CD4-positive, alpha-beta T cell treated with Interleukin-4 for 4 hours (primary cell): Measurements from ENCODE around the gene C1orf174.
A peak's percentile ranks its signal among the peaks of the same experiment; 100 is the strongest.

Experiments used
- DNase-seq: peaks from one replicate; pipeline ENCODE4 v3.0.0-alpha.2; 2020

Gene C1orf174

GRCh38 chr1:3893190-3893589 is 6.9 kb downstream of the C1orf174 start:
- no peak for DNase-seq

GRCh38 chr1:3892748-3893147 is 7.3 kb downstream of the C1orf174 start:
- no peak for DNase-seq

- DNase-seq = no peak
These were observed 8.7 kb downstream of the C1orf174 start for GRCh38 chr1:3891329-3891865.

GRCh38 chr1:3890389-3891328 is 9.4 kb downstream of the C1orf174 start:
- DNase-seq = peak; percentile 57

DNA sequence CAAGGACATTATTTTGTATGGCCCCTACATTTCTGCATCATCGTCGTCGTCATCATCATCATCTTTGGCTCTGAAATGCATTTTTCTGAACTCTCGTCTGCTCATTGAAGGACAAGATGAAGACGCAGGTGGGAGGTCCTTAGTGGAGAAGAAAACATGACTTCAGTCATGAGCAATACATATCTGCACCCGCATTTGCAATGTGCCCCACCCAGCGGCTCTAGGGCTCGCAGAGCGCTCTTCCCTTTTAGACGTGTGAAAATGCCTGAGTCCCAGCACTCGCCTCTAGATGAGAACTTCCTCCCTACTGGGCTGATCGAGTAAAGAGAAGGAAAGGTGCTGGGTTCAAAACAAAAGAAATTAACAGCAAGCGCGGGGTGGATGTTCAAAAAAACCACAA is 10.1 kb downstream of the C1orf174 start:
- DNase-seq = peak; percentile 52

GRCh38 chr1:3888301-3888700 is 11.8 kb downstream of the C1orf174 start:
- no peak for DNase-seq

DNA sequence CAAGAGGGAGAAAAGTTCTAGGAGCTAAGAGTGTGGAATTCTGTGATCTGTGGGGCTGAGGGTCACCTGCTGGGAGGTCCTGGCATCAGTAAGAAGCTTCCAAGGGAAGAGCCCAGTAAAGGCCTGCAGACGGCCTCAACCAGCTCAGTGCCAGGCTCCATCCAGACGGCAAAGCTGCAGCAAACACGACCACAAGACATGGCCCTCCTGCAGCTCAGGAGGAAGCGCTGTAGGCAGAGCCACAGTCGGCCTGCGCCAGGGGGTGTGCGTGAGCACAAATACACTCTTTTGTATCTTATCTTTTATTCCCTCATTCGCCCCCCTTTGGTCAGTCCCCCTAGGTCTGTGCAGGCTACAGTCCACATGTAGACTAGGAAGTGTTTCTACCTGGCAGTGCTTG is 13.4 kb downstream of the C1orf174 start:
- DNase-seq = no peak

- no peak for DNase-seq
These were observed 13.9 kb downstream of the C1orf174 start for GRCh38 chr1:3886106-3886670.

DNA sequence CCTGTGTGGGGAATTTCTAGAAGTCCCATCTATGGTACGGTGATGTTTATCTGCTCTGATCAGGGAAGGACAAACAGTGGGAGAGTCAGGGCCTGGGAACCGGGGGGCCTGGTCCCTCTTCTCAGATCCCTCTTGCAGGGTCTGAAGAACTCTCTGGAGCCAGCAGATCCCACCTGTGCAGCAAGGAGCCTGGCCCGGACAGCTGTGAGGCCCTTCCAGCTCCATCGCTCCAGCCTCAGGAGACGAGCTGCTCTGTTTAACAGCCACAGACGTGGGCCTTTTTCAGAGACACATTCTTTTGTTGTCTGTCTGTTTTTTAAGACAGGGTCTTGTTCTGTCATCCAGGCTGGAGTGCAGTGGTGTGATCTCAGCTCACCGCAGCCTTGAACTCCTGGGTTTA is 14.5 kb downstream of the C1orf174 start:
- DNase-seq = no peak

DNA sequence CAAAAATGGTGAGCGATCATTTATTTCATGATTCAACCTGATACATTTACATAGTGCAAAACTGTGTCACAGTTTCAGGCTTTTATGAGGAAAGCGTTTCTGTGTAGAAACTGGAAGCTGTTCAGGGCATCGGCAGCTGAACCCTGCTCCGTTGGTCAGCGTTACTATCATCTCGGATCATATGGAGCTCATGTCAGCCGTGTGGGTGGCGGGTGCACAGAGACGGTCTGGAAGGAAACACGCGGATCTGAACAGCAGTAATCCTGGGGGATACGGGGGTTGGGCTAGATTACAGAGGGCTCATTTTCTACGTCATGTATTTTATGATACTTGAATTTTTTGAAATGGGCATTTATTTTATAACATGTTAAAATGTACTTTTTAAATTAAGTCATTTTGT is 15.1 kb downstream of the C1orf174 start:
- no peak for DNase-seq

DNA sequence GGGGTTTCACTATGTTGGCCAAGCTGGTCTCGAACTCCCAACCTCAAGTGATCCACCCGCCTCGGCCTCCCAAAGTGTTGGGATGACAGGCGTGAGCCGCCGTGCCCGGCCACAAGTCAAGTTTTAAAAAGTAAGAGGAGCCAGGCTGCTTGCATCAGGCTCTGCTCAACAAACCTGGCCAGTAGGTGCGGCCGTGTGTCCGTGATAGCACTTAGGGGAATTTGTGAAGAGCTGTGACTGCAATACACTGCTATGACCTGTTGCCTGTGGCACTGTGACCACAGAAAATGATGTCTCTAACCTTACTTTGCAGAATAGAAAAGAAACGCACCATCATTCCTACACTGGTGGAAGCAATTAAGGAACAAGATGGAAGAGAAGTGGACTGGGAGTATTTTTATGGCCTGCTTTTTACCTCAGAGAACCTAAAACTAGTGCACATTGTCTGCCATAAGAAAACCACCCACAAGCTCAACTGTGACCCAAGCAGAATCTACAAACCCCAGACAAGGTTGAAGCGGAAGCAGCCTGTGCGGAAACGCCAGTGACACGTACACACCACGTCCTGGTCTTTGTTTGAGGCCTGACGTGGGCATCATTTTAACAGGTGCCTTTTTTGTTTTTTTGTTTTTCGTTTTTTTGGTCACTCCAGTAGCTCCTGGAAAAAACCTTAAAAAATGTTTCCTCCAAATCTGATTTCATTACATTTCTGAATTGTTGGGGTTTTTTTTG is 16.7 kb downstream of the C1orf174 start:
- DNase-seq = peak; percentile 32

DNA sequence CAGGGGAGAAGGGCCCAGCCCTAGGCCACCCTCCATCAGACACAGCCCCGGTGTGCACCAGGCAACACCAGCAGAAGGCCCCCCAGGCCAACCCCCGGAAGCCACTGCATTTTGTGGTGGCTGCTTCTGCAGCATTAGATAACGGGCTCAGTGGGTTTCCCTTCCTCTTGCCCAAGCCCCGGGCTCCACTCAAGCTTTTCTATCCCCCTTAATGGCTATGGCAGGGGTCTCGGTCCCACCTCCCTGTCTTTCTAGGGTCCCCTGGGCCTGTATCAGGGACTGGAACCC is 18.9 kb downstream of the C1orf174 start:
- no peak for DNase-seq

GRCh38 chr1:3880429-3881192 is 19.5 kb downstream of the C1orf174 start:
- no peak for DNase-seq

DNA sequence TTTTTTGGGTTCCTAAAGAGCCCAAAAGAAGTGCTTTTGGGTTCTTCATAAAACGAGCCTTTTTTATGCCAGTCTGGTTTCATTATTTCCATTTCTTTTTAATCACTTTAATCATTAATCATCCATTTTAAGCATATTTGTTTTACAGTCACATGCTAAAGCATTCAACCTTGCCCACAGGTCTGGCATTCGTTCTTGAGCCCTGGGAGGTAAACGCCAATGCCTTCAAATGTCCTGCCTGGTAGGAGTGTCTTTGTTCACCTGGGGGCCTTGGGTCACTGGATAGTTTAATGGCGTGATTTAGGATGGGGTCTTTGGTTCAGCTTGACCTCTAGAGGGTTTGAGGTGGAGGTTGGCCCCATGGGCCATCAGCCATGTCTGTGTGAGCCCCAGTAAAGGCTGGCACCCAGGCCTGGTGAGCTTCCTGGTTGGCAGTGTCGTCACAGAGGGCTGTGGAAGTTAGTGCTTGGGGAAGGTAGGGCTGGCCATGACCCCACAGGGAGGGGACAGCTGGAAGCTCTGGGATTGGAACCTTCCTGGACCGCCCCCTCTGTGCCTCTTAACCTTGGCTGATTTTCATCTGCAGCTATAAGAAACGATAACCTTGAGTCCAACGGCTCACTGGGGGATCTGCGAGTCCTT is 20.2 kb downstream of the C1orf174 start:
- DNase-seq = no peak

DNA sequence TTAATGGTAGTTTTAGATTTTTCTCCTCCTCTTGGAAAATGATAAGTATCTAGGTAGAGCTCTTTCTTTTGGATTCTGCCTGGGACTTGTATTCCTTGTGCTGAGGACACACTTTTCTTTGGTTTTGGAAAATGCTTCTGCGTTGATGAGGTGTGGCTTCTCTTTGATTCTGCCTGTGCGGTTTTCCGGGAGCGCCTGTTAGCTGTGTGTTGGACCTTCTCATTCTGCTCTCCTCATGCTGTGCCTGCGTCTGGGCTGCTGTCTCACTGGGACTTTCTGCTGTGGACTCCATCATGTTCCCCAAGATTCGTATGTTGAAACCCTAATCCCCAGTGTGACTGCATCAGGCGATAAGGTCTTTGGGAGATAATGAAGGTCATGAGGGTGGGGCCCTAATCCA is 21.0 kb downstream of the C1orf174 start:
- no peak for DNase-seq

DNA sequence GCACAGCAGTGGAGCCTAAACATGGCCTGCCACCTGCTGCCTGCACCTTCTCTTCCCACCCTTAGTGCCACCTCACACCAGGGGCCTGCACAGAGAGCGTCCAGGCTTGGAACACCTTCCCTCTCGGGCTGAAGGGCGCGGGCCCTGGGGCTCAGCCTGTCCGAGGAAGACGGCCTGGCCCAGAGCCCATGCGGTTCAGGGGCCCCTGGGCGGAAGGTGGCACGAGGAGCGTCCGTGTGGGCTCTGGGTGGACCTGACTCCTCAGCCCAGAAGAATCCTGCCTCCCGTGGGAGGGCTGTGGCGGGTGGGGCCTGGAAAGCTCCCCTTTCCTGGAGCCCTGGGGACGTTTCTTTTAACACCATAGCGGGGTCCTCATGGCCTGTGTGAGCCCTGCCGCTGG is 23.4 kb downstream of the C1orf174 start:
- DNase-seq = no peak

DNA sequence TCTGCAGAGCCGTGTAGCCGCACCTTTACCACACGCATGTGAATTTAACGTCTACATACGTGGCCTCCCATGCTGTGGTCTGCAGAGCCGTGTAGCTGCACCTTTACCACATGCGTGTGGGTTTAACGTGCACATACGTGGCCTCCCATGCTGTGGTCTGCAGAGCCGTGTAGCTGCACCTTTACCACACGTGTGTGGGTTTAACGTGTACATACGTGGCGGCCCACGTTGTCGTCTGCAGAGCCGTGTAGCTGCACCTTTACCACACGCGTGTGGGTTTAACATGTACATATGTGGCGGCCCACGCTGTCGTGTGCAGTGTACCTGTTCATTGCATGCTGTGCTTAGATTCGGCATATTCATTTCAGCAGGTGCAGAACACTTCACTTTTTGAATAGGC is 25.3 kb downstream of the C1orf174 start:
- no peak for DNase-seq

- no peak for DNase-seq
These were observed 27.5 kb downstream of the C1orf174 start for GRCh38 chr1:3872546-3872945.

GRCh38 chr1:3871451-3871805 is 28.6 kb downstream of the C1orf174 start:
- DNase-seq = no peak

- no peak for DNase-seq
These were observed 30.2 kb downstream of the C1orf174 start for GRCh38 chr1:3869751-3870301.

- no peak for DNase-seq
These were observed 31.5 kb downstream of the C1orf174 start for GRCh38 chr1:3868464-3869006.

DNA sequence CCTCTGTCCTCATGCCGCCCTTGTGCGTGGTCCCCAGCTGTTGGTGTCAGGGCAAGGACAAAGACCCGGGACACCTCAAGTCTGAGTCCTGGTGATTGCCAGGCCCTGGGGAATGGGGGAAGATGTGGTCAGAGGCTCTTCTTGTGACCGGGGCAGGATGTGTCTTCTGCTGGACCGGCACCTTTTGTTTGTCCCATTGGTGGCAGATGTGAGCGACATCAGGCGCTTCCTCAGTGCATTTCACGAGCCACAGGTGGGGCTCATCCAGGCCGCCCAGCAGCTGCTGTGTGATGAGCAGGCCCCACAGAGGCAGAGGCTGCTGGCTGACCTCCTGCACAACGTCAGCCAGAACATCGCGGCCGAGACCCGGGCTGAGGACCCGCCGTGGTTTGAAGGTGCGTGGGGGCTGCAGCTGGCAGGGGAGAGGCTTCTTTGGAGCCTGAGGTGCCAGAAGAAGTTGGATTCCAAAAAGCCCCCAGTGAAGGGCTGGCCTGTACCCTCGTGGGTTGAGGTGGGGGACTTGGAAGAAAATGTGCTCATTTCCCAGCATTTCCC is 34.4 kb downstream of the C1orf174 start:
- DNase-seq = no peak
